Endothelial cell of hepatic sinusoid (primary cell): ENCODE data around the gene LSM5.

Experiments
- in situ Hi-C: cut with HindIII; loops from 2 replicates; pipeline ENCODE4 v1.10.0; 2017; ENCODE audit warnings: low sequenced_read_pairs

Gene LSM5

GRCh38 chr7:32490127-32490796, at the start of gene LSM5:
Gene LSM5, minus strand, starts transcription at chr7:32490380. Its CDS starts 15 bp downstream, at chr7:32490365.
- in situ Hi-C loops: no loop called here

- in situ Hi-C loops: no loop called here
Measured at GRCh38 chr7:32539366-32539765, 49.2 kb upstream of the LSM5 start.

DNA sequence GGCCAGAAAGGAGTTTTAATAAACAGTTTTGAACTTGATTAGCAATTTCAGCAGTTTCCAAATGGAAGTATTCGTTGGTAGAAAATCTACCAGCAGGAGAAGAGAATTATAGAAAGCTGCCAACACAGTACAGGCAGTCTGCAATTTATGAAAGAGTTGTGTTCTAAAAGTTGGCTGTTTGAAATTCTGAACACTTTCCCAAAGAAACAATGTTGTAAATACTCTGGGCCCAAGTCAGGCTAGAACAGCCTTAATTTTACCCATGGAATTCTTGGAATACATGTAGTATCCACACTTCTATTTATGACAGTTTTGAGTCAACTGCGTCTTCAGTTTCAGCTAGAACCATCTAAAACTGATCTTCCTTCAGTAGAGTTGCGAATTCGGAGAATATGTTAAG, 47.6 kb upstream of the LSM5 start:
- in situ Hi-C loops: no loop called here

- in situ Hi-C loops: no loop called here
Measured at GRCh38 chr7:32536585-32536984, 46.4 kb upstream of the LSM5 start.

DNA sequence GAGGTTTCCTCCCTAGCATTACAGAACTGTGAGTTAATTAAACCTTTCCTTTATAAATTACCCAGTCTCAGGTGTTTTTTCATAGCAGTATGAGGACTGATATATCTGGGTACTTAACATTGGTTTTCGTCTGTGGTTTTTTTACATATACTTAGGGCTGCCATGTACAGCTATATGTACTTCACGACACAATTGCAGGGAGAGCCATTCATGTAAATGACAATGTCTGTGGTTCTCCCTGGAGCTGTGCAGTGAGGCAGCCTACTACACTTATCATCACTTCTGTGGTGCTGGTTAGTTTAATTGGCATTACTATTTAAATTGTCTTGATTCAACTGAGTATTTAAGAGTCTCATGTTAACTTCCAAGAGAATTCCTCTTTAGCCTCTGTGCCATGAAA, 45.8 kb upstream of the LSM5 start:
- in situ Hi-C loops: no loop called here

DNA sequence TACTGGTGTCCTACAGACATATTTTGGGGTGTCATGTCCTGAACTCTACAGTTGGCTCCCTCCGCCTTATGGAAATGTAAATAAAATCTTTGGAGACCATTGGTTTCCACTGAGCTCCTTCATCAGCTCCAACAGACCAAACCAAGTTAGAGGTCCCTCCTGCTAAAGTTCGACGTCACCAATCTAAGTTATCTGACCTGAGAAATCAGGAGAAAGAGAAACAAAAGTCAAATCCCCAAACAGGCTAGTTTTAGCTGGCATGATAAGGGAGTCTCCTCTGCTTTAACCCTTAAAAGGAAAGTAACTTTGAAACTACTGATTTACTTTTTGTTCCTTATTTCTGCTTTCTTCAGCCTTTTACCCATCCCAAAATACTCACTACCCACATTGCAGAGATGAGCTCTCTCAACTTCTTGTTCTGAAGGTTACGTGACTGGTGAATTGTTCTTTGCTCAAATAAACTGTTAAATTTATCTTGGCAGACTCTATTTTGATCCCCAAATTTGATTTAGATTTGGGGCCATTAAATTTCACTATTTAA, 45.1 kb upstream of the LSM5 start:
- in situ Hi-C loops: no loop called here

DNA sequence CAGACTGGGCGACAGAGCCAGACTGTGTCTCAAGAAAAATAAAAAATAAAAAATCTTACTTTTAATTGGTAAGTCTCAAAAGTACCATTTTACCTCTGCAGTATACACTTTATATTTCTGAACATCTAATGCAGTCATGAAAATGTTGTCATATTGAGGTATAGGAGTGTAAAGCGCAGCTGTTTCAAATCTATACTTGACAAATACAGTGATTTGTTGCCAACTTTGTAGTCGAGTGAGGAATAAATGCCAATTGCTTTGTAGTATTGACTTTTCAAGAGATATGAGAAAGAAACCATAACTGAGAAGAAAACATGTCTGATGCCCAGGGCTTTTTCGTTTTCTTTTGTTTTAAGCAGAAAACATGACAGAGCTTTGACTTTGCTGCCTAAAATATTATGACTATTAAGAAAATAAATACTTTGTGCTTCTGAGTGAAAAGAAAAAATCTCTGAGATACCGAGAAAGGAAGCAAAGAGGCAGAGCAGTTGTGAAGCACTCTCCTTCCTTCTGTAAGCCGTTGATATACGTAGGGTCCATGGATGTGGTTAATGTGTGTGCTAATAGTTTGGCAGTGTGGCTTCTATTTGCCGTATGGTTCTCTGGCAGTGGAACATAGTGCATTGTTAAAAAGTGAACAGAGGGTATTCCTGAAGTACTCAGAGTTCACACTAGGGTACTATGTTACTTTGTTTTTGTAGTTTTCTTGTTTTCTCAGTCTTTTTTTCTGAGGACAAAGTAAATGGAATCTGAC, 43.3 kb upstream of the LSM5 start:
- in situ Hi-C loops: no loop called here

GRCh38 chr7:32532716-32533115, 42.5 kb upstream of the LSM5 start:
- in situ Hi-C loops: no loop called here

DNA sequence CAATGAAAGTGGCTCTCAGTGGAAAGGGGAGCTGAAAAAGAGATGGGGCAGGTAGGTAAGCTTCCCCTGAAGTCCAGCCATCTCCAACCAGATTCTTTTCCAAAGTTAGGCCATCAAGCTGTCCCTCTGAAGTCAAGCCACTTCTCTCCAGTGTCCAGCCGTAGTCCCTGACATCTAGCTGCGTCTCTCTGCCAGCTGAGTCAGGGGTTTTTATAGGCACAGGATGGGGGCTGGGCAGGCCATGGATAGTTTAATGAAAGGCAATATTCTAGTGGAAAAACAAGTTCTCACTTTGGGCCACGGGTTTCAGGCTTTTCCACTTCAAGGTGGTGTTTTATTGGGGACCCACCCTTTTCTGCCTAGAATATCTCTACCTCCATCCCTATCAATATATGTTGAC, 41.9 kb upstream of the LSM5 start:
- in situ Hi-C loops: no loop called here

GRCh38 chr7:32531402-32531801, 41.2 kb upstream of the LSM5 start:
- in situ Hi-C loops: no loop called here

GRCh38 chr7:32525839-32526238, 35.7 kb upstream of the LSM5 start:
- in situ Hi-C loops: no loop called here

DNA sequence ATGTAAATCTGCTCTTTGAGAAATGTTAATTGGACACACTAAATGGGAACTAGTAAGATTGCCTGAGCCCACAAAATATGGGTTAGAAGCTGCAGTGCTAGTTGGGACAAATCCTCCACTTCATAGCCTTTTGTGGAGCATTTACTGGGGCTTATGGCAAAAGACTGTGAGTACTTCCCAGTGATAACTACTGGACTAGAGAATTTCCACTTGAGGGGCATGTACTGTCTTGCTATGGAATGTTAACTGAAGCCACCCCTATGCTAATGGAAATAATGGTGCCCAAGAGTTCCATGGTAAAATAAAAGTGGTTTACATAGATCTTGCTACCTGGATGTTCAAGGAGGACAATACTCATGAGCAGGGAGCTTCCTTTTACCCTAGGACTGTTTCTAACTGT, 34.5 kb upstream of the LSM5 start:
- in situ Hi-C loops: no loop called here

DNA sequence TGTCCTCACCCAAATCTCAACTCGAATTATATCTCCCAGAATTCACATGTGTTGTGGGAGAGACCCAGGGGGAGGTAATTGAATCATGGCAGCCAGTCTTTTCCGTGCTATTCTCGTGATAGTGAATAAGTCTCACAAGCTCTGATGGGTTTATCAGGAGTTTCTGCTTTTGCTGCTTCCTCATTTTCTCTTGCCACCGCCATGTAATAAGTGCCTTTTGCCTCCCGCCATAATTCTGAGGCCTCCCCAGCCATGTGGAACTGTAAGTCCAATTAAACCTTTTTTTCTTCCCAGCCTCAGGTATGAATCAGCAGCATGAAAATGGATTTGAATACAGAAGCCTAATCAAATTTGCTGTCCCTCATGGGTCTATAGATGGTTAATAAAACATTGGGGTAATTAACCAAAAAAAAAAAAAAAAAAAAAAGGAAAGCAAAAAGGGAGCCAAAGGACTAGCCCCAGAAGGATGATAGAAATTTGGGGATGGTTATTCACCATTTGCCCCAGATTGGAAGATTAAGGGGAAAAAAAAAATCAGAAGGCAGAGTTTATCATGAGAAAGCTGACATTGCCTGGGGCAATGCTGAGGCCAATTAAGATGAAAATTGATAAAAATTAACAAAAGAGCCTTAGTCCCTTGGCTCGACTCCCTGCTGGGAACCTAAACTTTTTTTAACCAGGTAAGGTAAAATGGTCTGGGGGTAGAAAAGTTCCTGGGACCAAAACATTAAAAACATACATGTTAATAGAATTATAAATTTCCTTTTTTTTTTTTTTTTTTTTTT, 32.8 kb upstream of the LSM5 start:
- in situ Hi-C loops: no loop called here

GRCh38 chr7:32519763-32520162, 29.6 kb upstream of the LSM5 start:
- in situ Hi-C loops: no loop called here

GRCh38 chr7:32518534-32519140, 28.5 kb upstream of the LSM5 start:
- in situ Hi-C loops: no loop called here

- in situ Hi-C loops: no loop called here
Measured at GRCh38 chr7:32516551-32517100, 26.4 kb upstream of the LSM5 start.

GRCh38 chr7:32515890-32516550, 25.8 kb upstream of the LSM5 start:
- in situ Hi-C loops: no loop called here

- in situ Hi-C loops: no loop called here
Measured at GRCh38 chr7:32513210-32513609, 23.0 kb upstream of the LSM5 start.

GRCh38 chr7:32511791-32512190, 21.6 kb upstream of the LSM5 start:
- in situ Hi-C loops: no loop called here

DNA sequence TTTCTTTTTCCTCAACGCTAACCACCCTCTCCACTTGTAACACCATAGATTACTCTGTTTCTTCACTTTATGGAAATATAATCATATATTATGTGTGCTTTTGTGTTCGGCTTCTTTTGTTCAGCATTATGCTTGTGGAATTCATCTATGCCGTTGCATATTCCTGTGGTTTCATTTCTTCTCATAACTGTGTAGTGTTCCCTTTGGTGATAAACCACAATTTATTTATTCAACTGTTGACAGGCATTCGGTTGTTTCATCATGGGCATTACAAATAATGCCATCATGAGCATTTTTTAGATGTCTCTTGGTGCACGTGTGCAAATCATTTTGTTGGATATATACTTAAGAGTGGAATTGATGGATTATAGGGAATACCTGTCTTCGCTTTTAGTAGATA, 17.2 kb upstream of the LSM5 start:
- in situ Hi-C loops: no loop called here
